Measurements from ENCODE around the gene SNX8. TPM values are rescaled to one million over a fixed set of nuclear protein-coding genes. Genes with fewer than 3 reads are reported as not detected.
A peak's percentile ranks its signal among the peaks of the same experiment; 100 is the strongest.

Gene SNX8, protein sequence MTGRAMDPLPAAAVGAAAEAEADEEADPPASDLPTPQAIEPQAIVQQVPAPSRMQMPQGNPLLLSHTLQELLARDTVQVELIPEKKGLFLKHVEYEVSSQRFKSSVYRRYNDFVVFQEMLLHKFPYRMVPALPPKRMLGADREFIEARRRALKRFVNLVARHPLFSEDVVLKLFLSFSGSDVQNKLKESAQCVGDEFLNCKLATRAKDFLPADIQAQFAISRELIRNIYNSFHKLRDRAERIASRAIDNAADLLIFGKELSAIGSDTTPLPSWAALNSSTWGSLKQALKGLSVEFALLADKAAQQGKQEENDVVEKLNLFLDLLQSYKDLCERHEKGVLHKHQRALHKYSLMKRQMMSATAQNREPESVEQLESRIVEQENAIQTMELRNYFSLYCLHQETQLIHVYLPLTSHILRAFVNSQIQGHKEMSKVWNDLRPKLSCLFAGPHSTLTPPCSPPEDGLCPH
- total RNA-seq (24.7 and 32.0 TPM in 2 replicates), polyA plus RNA-seq (81.4 and 98.0 TPM in 2 replicates)

DNA sequence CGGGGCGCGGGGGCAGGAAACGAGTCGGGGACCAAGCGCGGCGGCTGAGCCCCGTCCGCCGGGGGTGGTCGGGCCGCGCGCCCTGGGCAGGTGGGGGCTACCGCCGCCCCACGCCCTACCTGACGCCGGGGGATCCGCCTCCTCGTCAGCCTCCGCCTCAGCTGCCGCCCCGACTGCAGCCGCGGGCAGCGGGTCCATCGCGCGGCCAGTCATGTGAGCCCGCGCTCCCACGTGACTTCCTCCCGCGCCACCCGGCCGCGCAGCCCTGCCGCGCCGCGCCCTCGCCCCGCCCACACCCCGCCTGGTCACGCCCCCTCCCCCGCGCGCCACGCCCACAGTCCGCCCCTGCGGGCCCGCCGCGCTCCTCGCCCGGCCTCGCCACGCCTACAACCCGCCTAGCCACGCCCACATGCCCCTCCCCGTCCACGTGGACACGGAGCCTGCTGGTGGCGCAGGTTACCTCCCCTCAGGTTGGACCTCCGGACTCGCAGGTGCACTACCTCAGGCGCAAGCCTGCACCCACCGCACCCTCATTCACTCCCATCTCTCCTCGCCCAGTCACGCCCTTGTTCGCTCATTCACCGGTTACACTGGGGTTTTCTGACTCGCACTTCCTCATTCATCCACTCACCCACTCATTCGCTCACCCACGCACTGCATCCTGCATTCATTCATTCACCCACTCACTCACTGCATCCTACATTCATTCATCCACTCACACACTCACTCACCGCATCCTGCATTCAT is at the start of gene SNX8:
Gene SNX8, minus strand, starts transcription at position 233 of the 747 bp plus-strand sequence. Its CDS starts 20 bp downstream, at position 213.
- Histone ChIP-seq H3K36me3 (replicated peaks; ENCODE audit: insufficient read depth, low read depth) (no peaks in the 10 kb centered on the region), H3K4me2 (peak within 1 kb of the TSS; percentile 96), H3K9me3 (ENCODE audit: low read depth) (no peaks in the 10 kb centered on the region), H3K27me3 (no peaks in the 10 kb centered on the region), H3K4me1 (ENCODE audit: insufficient read depth) (no peaks in the 10 kb centered on the region), H3K27ac (peak within 1 kb of the TSS; percentile 83), H3K4me3 (peak within 1 kb of the TSS; percentile 76), H4K20me1 (ENCODE audit: insufficient read depth, poor library complexity, severe bottlenecking) (no peaks in the 10 kb centered on the region), H3K79me2 (peaks cover 41% of the 10 kb centered on the region), H3K9me2 (replicated peaks; ENCODE audit: insufficient read depth) (no peaks in the 10 kb centered on the region), H2AFZ (peak within 1 kb of the TSS; percentile 85)
- DNase-seq (ENCODE audit: low spot score), result peak; percentile 96
- TF ChIP-seq EZH2phosphoT487 (IDR thresholded peaks at IDR 0.05; ENCODE audit: low read depth, severe bottlenecking, unreplicated experiment) (no peak), CTCF (IDR thresholded peaks at IDR 0.05; ENCODE audit: poor library complexity) (no peak), EZH2 (IDR thresholded peaks at IDR 0.05; ENCODE audit: borderline replicate concordance) (no peak)
- WGBS (ENCODE audit: low lambda C conversion rate, missing lambda C conversion rate), result 5% methylated on average over 37 of the region's 78 CpGs

DNA sequence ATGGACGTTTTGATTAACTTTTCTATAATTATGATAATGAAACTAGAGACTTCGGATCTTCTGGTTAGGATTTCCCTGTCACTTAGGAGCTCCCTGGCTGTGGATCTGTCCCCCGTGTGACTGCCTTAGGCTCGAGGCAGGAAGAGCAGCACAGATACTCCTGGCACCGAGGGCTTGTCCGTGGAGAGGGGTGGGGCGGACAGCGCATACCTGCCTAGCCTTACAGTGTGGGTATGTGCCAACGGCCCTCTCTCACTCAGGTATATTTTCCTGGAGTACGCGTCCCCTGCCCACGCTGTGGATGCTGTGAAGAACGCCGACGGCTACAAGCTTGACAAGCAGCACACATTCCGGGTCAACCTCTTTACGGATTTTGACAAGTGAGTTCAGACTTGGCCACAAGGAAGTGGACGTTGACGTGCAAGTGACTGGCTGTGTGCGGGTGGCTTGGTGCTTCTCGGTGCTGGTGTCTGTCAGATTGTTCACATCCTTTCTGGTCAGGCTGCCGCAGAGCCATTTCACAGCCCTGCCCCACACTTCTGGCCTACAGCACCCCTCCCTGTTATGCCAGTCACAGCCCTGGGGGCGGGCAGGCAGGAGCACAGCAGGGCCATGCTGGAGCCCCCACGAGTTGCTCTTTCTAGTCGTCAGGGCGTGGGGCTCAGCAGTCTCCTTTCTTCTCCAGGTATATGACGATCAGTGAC is 48.3 kb upstream of the SNX8 start:
- Histone ChIP-seq H2AFZ (no peak overlapping the region), H3K27me3 (no peaks in the 10 kb centered on the region), H3K4me1 (ENCODE audit: insufficient read depth) (no peaks in the 10 kb centered on the region), H3K27ac (no peak overlapping the region), H3K4me3 (no peak overlapping the region), H3K9me3 (ENCODE audit: low read depth) (no peaks in the 10 kb centered on the region), H3K4me2 (no peak overlapping the region), H3K9me2 (replicated peaks; ENCODE audit: insufficient read depth) (no peaks in the 10 kb centered on the region), H4K20me1 (ENCODE audit: insufficient read depth, poor library complexity, severe bottlenecking) (peaks cover 43% of the 10 kb centered on the region), H3K36me3 (replicated peaks; ENCODE audit: insufficient read depth, low read depth) (no peaks in the 10 kb centered on the region), H3K79me2 (peaks cover 62% of the 10 kb centered on the region)
- TF ChIP-seq CTCF (IDR thresholded peaks at IDR 0.05; ENCODE audit: poor library complexity) (no peak), EZH2 (IDR thresholded peaks at IDR 0.05; ENCODE audit: borderline replicate concordance) (no peak), EZH2phosphoT487 (IDR thresholded peaks at IDR 0.05; ENCODE audit: low read depth, severe bottlenecking, unreplicated experiment) (no peak)
- DNase-seq (ENCODE audit: low spot score), result no peak
- 95% methylated on average over 27 of the region's 27 CpGs for WGBS (ENCODE audit: low lambda C conversion rate, missing lambda C conversion rate)

GRCh38 chr7:2360796-2361195 is 46.6 kb upstream of the SNX8 start:
- no peaks in the 10 kb centered on the region for H3K9me3 ChIP-seq (ENCODE audit: low read depth)
- TF ChIP-seq EZH2 (IDR thresholded peaks at IDR 0.05; ENCODE audit: borderline replicate concordance), result no peak
- TF ChIP-seq CTCF (IDR thresholded peaks at IDR 0.05; ENCODE audit: poor library complexity), result no peak
- TF ChIP-seq EZH2phosphoT487 (IDR thresholded peaks at IDR 0.05; ENCODE audit: low read depth, severe bottlenecking, unreplicated experiment), result no peak
- DNase-seq (ENCODE audit: low spot score), result no peak
- H3K27ac ChIP-seq, result no peak overlapping the region
- 80% methylated on average over 6 of the region's 6 CpGs for WGBS (ENCODE audit: low lambda C conversion rate, missing lambda C conversion rate)
- H3K79me2 ChIP-seq, result peaks cover 80% of the 10 kb centered on the region
- no peak overlapping the region for H3K4me3 ChIP-seq
- H3K4me2 ChIP-seq, result no peak overlapping the region
- peaks cover 14% of the 10 kb centered on the region for H3K4me1 ChIP-seq (ENCODE audit: insufficient read depth)
- no peak overlapping the region for H2AFZ ChIP-seq
- no peaks in the 10 kb centered on the region for H3K9me2 ChIP-seq (replicated peaks; ENCODE audit: insufficient read depth)
- no peaks in the 10 kb centered on the region for H3K36me3 ChIP-seq (replicated peaks; ENCODE audit: insufficient read depth, low read depth)
- H3K27me3 ChIP-seq, result no peaks in the 10 kb centered on the region
- peaks cover 58% of the 10 kb centered on the region for H4K20me1 ChIP-seq (ENCODE audit: insufficient read depth, poor library complexity, severe bottlenecking)

Data from hepatocyte (in vitro differentiated cells).